ENCODE data around the gene MAPRE2.

The MAPRE2 gene

GRCh38 chr18:35121038-35121437 is 79.8 kb downstream of the MAPRE2 start:
- no peak overlapping the region for H3K4me3 ChIP-seq (ENCODE audit: low read depth, low read length)
- no peak for DNase-seq
- no peaks in the 10 kb centered on the region; the same call in 1 of the 2 replicates for H3K4me1 ChIP-seq
- no peaks in the 10 kb centered on the region for H3K9me3 ChIP-seq
- no peaks in the 10 kb centered on the region for H3K36me3 ChIP-seq
- TF ChIP-seq CTCF (IDR thresholded peaks at IDR 0.05; ENCODE audit: low read depth, low read length), result no peak
- no peaks in the 10 kb centered on the region for H3K27me3 ChIP-seq

DNA sequence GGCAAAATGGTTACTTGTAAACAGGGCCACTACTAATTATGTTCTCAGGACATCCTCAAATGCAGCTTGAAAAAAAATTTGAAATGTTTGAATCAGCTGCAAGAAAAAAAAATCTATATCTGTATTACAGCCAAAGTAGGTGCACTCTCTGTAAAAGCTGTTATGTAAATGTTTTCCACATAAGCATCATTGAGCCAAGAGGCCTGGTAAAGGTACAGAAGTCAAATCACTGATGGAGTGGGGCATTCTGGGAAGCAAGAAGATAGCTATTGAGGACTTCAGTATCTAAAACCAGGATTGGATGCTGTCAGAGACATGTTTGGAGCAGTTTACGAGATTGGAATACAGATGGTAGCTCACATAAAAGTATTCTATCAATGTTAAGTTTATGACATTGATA is 80.3 kb downstream of the MAPRE2 start:
- H3K36me3 ChIP-seq, result no peaks in the 10 kb centered on the region
- no peak overlapping the region for H3K4me3 ChIP-seq (ENCODE audit: low read depth, low read length)
- H3K27me3 ChIP-seq, result no peaks in the 10 kb centered on the region
- H3K4me1 ChIP-seq, result no peaks in the 10 kb centered on the region; the same call in 1 of the 2 replicates
- no peaks in the 10 kb centered on the region for H3K9me3 ChIP-seq
- no peak for DNase-seq
- TF ChIP-seq CTCF (IDR thresholded peaks at IDR 0.05; ENCODE audit: low read depth, low read length), result no peak

DNA sequence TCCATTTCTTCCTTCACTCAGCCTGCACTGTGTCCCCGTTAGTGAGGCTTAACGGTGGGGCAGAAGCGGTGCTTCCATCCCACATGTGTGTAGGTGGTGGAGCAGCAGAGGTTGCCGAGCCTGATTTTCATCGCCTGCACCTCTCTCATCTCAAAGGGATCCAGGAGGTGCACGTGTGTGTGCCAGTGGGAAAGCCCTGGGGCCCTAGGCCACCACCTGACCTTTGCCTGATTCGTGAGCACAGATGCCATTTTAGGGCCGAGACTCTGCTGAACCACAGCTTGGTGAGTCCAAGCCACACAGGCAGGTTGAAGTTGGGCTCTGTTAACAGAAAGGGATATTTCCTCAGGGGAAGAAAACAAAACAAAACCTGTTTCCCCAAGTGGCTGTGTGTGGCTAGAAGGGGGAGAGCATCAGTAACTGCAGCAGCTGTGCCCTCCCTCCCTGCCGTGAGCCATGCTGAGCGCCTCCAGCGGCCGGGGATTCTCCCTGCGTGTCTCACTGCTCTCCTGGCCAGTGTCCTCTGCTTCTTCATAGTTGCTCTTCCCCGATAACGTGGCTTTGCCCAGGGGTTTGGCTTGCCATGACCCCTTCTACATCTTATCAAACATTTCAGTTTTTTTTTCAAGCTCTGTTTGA is 81.5 kb downstream of the MAPRE2 start:
- no peaks in the 10 kb centered on the region; the same call in 1 of the 2 replicates for H3K4me1 ChIP-seq
- DNase-seq, result peak; percentile 68
- no peaks in the 10 kb centered on the region for H3K9me3 ChIP-seq
- H3K27me3 ChIP-seq, result no peaks in the 10 kb centered on the region
- no peaks in the 10 kb centered on the region; the same call in 1 of the 2 replicates for H3K36me3 ChIP-seq
- TF ChIP-seq CTCF (IDR thresholded peaks at IDR 0.05; ENCODE audit: low read depth, low read length), result peak; percentile 56
- H3K4me3 ChIP-seq (ENCODE audit: low read depth, low read length), result peak overlapping the region; percentile 6; the same call in 1 of the 2 replicates

GRCh38 chr18:35123811-35124210 is 82.6 kb downstream of the MAPRE2 start:
- Histone ChIP-seq H3K27me3 (no peaks in the 10 kb centered on the region), H3K4me3 (ENCODE audit: low read depth, low read length) (no peak overlapping the region), H3K4me1 (no peaks in the 10 kb centered on the region; the same call in 1 of the 2 replicates), H3K9me3 (no peaks in the 10 kb centered on the region), H3K36me3 (no peaks in the 10 kb centered on the region; the same call in 1 of the 2 replicates)
- DNase-seq, result no peak
- no peak for TF ChIP-seq CTCF (IDR thresholded peaks at IDR 0.05; ENCODE audit: low read depth, low read length)

DNA sequence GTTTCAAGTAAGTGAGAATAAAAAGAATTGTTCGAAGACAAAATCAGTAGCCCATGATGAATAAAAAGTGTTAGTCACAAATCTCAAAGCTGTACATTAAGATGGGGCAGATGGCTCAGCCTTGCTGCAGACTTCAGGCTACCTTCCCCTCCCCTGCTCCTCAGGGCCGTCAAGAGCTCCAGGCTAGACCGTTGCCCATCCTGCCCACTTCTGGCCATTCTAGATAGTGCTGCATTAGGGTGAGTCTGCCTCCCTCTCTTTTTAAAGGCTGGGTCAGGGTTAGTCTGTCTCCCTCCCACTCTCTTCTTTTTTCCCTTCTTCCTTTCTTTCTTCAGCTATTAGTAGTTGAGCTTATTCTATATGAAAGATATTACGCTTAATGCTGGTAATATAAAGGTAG is 86.0 kb downstream of the MAPRE2 start:
- Histone ChIP-seq H3K4me3 (ENCODE audit: low read depth, low read length) (no peak overlapping the region), H3K36me3 (no peaks in the 10 kb centered on the region; the same call in 1 of the 2 replicates), H3K4me1 (no peaks in the 10 kb centered on the region; the same call in 1 of the 2 replicates), H3K27me3 (no peaks in the 10 kb centered on the region), H3K9me3 (no peaks in the 10 kb centered on the region)
- DNase-seq, result peak; percentile 8
- TF ChIP-seq CTCF (IDR thresholded peaks at IDR 0.05; ENCODE audit: low read depth, low read length), result peak; percentile 33; the same call in 1 of the 2 replicates

GRCh38 chr18:35128675-35129074 is 87.5 kb downstream of the MAPRE2 start:
- H3K4me1 ChIP-seq, result no peaks in the 10 kb centered on the region
- H3K4me3 ChIP-seq (ENCODE audit: low read depth, low read length), result no peak overlapping the region
- no peaks in the 10 kb centered on the region; the same call in 1 of the 2 replicates for H3K36me3 ChIP-seq

More at GRCh38 chr18:35128675-35129074, 87.5 kb downstream of the MAPRE2 start:
- DNase-seq, result no peak
- no peak for TF ChIP-seq CTCF (IDR thresholded peaks at IDR 0.05; ENCODE audit: low read depth, low read length)
- no peaks in the 10 kb centered on the region for H3K27me3 ChIP-seq
- H3K9me3 ChIP-seq, result no peaks in the 10 kb centered on the region

Data from BE2C (cell line).